Sigmoid colon (tissue), 7 donors: ENCODE measurements around the gene GLRA3. TPM values are rescaled to one million over a fixed set of nuclear protein-coding genes. Genes with fewer than 3 reads are reported as not detected.

Source experiments
- DNase-seq: peaks from one replicate; pipeline ENCODE4 v3.0.0-alpha.2; 2019
- H3K27ac ChIP-seq, 4 donors: fragments of 200-600 bp; sonication (generic); one replicate each; pipeline ENCODE4 v1.5.1; 2016 to 2019; ENCODE audit warnings: mild to moderate bottlenecking in 1 of 4
- H3K27me3 ChIP-seq, 3 donors: fragments of 200-600 bp; sonication (generic); one replicate each; pipeline ENCODE4 v1.5.1; 2019; ENCODE audit warnings: mild to moderate bottlenecking in 1 of 3
- H3K36me3 ChIP-seq, 4 donors: fragments of 200-600 bp; sonication (generic); one replicate each; pipeline ENCODE4 v1.5.1; 2016 to 2019
- H3K4me1 ChIP-seq, 4 donors: fragments of 200-600 bp; sonication (generic); one replicate each; pipeline ENCODE4 v1.5.1; 2017 to 2019
- H3K4me3 ChIP-seq, 4 donors: fragments of 200-600 bp; sonication (generic); one replicate each; pipeline ENCODE4 v1.5.1; 2017 to 2019; ENCODE audit warnings: mild to moderate bottlenecking in 2 of 4, moderate library complexity in 1 of 4
- H3K9me3 ChIP-seq, 4 donors: fragments of 200-600 bp in 3 of 4; sonication (generic) in 3 of 4; one replicate each; pipeline versions ENCODE4 v1.5.1 to v1.6.1; 2013 to 2019
- CTCF ChIP-seq, 4 experiments: fragments of 450-650 bp in 3 of 4; fragments of 200-600 bp in 1 of 4; IDR thresholded peaks; one replicate each; pipeline ENCODE4 v1.5.1; 2016 to 2019; ENCODE audit warnings: antibody characterized with exemption in 4 of 4, mild to moderate bottlenecking in 3 of 4, moderate library complexity in 2 of 4
- EP300 ChIP-seq, 4 donors: sonication (generic); formaldehyde crosslinking; IDR thresholded peaks; one replicate each; pipeline ENCODE4 v1.6.1; 2017; ENCODE audit warnings: antibody characterized with exemption in 4 of 4
- POLR2A ChIP-seq, 2 donors: fragments of 450-650 bp; IDR thresholded peaks; one replicate each; pipeline ENCODE4 v1.6.1; 2016; ENCODE audit warnings: antibody characterized with exemption in 2 of 2, mild to moderate bottlenecking in 2 of 2, moderate library complexity in 2 of 2
- POLR2AphosphoS5 ChIP-seq, 4 donors: sonication (generic); formaldehyde crosslinking; IDR thresholded peaks; one replicate each; pipeline ENCODE4 v1.6.1; 2017; ENCODE audit warnings: antibody characterized with exemption in 4 of 4
- WGBS, 2 donors: extraction: QIAGEN DNeasy Blood & Tissue Kit; methylation state at CpG; one replicate each; pipeline ENCODE4 v1.1.7; 2013; 5-methylcytosine and 5-hydroxymethylcytosine counted together
- intact Hi-C: fragments of 100-400 bp; cut with DNase I; formaldehyde crosslinking; loops from one replicate; pipeline ENCODE4 v1.15.1; 2023
- polyA plus RNA-seq, 3 donors: library from polyadenylated mRNA; stranded (reverse); fragments of 200-250 nt; gene quantifications; one replicate each; pipeline ENCODE4 v1.2.3, GENCODE V29; 2013
- total RNA-seq, 4 donors: library from RNA; depleted of rRNA; stranded (reverse); fragments of >200 nt; gene quantifications; one replicate each; pipeline ENCODE4 v1.1.0, GENCODE V29; 2016
- donor health status: healthy with polysubstance abuse.
- donor health status: Bipolar disorder and iron deficiency.
- donor health status: healthy.

GLRA3 gene
- total and polyA plus RNA-seq, 7 donors, result under 0.01 to 0.33 (median 0.04) TPM; not detected in 2

GRCh38 chr4:174626342-174627008, 202.6 kb downstream of the GLRA3 start:
- intact Hi-C loops, result no loop called here
- TF ChIP-seq CTCF (IDR thresholded peaks at IDR 0.05) (no peak), POLR2AphosphoS5 (IDR thresholded peaks at IDR 0.05) (no peak), EP300 (IDR thresholded peaks at IDR 0.05) (no peak), POLR2A (IDR thresholded peaks at IDR 0.05) (no peak)
- DNase-seq, result no peak
- Histone ChIP-seq H3K27ac (no peak overlapping the region), H3K27me3 (no peaks in the 10 kb centered on the region), H3K36me3 (no peaks in the 10 kb centered on the region), H3K4me1 (peaks cover 0 to 29% (median 11%) of the 10 kb centered on the region in 4 donors), H3K4me3 (no peak overlapping the region), H3K9me3 (no peaks in the 10 kb centered on the region)
- WGBS, 2 donors, result 27 to 64% methylated on average over 1 of the region's 1 CpG

DNA sequence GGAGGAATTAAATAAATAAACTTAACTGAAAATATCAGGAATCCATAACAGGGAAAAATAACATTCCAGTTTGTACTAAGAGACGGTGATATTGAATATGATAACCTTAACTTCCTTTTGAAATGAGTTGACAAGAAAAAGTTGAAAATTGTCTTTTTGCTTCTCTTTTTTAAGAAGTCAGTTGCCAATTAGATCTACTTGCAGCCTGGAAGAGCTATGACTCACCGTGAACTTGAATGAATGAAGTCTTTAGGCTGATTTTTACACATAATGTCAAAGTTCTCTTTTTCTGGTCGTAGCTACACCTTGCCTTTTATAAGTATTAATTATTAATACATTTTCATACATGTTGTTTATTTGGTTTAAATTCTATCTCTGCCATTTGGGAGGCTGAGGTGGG, 212.4 kb downstream of the GLRA3 start:
- H3K27ac ChIP-seq, result no peak overlapping the region
- H3K36me3 ChIP-seq, result no peaks in the 10 kb centered on the region
- H3K9me3 ChIP-seq, result peaks cover 0 to 3% (median 0%) of the 10 kb centered on the region in 4 donors
- 76 to 83% methylated on average over 3 of the region's 3 CpGs for WGBS, 2 donors
- H3K27me3 ChIP-seq, result no peaks in the 10 kb centered on the region
- no peaks in the 10 kb centered on the region for H3K4me1 ChIP-seq
- no peak for DNase-seq
- TF ChIP-seq POLR2A (IDR thresholded peaks at IDR 0.05) (no peak), EP300 (IDR thresholded peaks at IDR 0.05) (no peak), CTCF (IDR thresholded peaks at IDR 0.05) (no peak), POLR2AphosphoS5 (IDR thresholded peaks at IDR 0.05) (no peak)
- no peak overlapping the region for H3K4me3 ChIP-seq
- intact Hi-C loops, result no loop called here

GRCh38 chr4:174613979-174614378, 215.1 kb downstream of the GLRA3 start:
- Histone ChIP-seq H3K4me3 (no peak overlapping the region), H3K4me1 (no peaks in the 10 kb centered on the region), H3K27me3 (no peaks in the 10 kb centered on the region), H3K36me3 (no peaks in the 10 kb centered on the region), H3K27ac (no peak overlapping the region), H3K9me3 (peaks cover 0 to 3% (median 0%) of the 10 kb centered on the region in 4 donors)
- 15 to 36% methylated on average over 1 of the region's 1 CpG for WGBS, 2 donors
- intact Hi-C loops, result no loop called here
- no peak for DNase-seq
- no peak for TF ChIP-seq CTCF (IDR thresholded peaks at IDR 0.05)
- TF ChIP-seq POLR2A (IDR thresholded peaks at IDR 0.05), result no peak
- TF ChIP-seq POLR2AphosphoS5 (IDR thresholded peaks at IDR 0.05), result no peak
- no peak for TF ChIP-seq EP300 (IDR thresholded peaks at IDR 0.05)

DNA sequence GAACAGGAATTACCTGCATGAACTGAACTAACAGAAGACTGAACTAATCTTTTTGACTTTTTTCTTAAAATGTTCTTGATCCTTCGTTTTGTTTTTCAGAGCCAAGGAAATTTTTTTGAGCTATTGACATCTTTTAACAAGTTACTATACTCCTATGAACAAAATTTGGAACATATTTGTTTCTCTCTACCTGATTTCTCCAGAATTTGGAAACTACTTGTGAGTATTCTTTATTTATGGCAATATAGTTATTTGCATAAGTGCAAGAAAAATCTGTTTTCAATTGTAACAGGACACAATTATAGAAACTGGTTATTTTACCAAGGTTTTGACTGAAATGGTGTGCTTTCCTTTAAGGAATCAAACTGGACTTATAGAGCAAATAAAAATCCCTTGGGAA, 217.3 kb downstream of the GLRA3 start:
- intact Hi-C loops, result no loop called here
- no peaks in the 10 kb centered on the region for H3K27me3 ChIP-seq
- H3K4me1 ChIP-seq, result no peaks in the 10 kb centered on the region
- H3K27ac ChIP-seq, result no peak overlapping the region
- H3K4me3 ChIP-seq, result no peak overlapping the region
- no peak for TF ChIP-seq POLR2AphosphoS5 (IDR thresholded peaks at IDR 0.05)
- no peak for TF ChIP-seq EP300 (IDR thresholded peaks at IDR 0.05)
- TF ChIP-seq CTCF (IDR thresholded peaks at IDR 0.05), result no peak
- no peak for DNase-seq
- WGBS, 2 donors, result 81 to 93% methylated on average over 1 of the region's 1 CpG
- H3K9me3 ChIP-seq, result peaks cover 0 to 3% (median 0%) of the 10 kb centered on the region in 4 donors
- H3K36me3 ChIP-seq, result no peaks in the 10 kb centered on the region

DNA sequence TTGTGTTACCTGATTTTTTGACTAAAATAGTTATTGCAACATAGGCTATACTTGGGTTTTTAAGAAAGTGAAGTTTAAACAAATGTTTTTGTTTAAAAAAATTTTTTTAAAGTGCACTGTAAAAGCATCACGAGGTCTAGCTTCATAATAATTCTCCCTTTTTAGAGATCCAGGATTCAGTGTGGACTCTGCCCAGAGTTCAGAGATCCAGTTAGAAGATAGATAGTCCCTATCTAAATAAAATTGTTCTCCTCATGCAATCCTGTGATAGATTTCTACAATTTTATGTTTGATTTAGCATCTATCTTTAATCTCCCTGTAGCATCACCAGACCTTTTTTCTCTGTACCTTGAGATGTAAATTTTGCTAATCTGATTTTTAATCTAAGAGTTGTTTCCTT, 221.3 kb downstream of the GLRA3 start:
- no peak overlapping the region for H3K27ac ChIP-seq

More for the DNA sequence above, 221.3 kb downstream of the GLRA3 start:
- intact Hi-C loops, result no loop called here
- 63 to 71% methylated on average over 1 of the region's 1 CpG for WGBS, 2 donors
- H3K4me1 ChIP-seq, result peaks cover 0 to 13% (median 9%) of the 10 kb centered on the region in 4 donors
- no peaks in the 10 kb centered on the region for H3K36me3 ChIP-seq
- no peak for DNase-seq
- H3K4me3 ChIP-seq, result no peak overlapping the region
- peaks cover 0 to 3% (median 0%) of the 10 kb centered on the region in 4 donors for H3K9me3 ChIP-seq
- no peaks in the 10 kb centered on the region for H3K27me3 ChIP-seq
- no peak for TF ChIP-seq EP300 (IDR thresholded peaks at IDR 0.05)
